ENCODE measurements around the gene EN1.

DNA sequence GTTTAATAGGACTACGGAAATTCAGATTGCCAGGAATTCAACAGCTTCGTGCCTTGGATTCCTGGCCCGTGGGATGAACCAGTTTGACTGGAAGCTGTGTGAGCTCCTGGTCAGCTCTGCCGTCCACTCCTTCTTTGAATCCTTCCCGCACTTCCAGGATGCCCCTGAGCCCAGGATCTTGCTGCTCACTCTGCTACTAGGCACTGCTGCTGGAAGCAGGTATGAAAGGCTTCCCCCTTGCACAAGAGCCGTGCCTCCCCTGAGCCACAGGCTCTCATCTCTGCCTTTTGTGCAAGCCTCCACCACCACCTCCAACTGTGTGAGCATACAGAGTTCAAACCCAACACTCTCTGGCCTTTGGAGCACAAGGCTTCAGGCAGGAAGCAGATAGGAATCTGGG, 34.9 kb downstream of the EN1 start:
- TF ChIP-seq, protein P1, sequence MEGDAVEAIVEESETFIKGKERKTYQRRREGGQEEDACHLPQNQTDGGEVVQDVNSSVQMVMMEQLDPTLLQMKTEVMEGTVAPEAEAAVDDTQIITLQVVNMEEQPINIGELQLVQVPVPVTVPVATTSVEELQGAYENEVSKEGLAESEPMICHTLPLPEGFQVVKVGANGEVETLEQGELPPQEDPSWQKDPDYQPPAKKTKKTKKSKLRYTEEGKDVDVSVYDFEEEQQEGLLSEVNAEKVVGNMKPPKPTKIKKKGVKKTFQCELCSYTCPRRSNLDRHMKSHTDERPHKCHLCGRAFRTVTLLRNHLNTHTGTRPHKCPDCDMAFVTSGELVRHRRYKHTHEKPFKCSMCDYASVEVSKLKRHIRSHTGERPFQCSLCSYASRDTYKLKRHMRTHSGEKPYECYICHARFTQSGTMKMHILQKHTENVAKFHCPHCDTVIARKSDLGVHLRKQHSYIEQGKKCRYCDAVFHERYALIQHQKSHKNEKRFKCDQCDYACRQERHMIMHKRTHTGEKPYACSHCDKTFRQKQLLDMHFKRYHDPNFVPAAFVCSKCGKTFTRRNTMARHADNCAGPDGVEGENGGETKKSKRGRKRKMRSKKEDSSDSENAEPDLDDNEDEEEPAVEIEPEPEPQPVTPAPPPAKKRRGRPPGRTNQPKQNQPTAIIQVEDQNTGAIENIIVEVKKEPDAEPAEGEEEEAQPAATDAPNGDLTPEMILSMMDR (conservative IDR thresholded peaks at IDR 0.05 in 1 of 2, IDR thresholded peaks at IDR 0.05 in 1 of 2; ENCODE audit: low read depth in 1 of 2, low read length in 2 of 2) = no peak
- no peak for TF ChIP-seq EZH2 (IDR thresholded peaks at IDR 0.05; ENCODE audit: low read length, missing control alignments)

All from fibroblast of lung (primary cell).